HEK293T (cell line): ENCODE measurements around the gene PRMT1.

ENCODE experiments used
- BHLHE40 ChIP-seq: fragments of 450-650 bp; IDR thresholded peaks from 2 replicates; pipeline ENCODE4 v1.6.1; 2016; ENCODE audit warnings: mild to moderate bottlenecking, moderate library complexity, borderline replicate concordance
- ELF4 ChIP-seq: fragments of 450-650 bp; IDR thresholded peaks from 2 replicates; pipeline ENCODE4 v1.6.1; 2017; ENCODE audit warnings: antibody characterized with exemption
- PKNOX1 ChIP-seq: fragments of 450-650 bp; IDR thresholded peaks from 2 replicates; pipeline ENCODE4 v1.6.1; 2016
- SUZ12 ChIP-seq: fragments of 450-650 bp; IDR thresholded peaks from 2 replicates; pipeline ENCODE4 v1.6.1; 2016; ENCODE audit warnings: mild to moderate bottlenecking
- TARDBP ChIP-seq: fragments of 450-650 bp; IDR thresholded peaks from 2 replicates; pipeline ENCODE4 v1.6.1; 2016
- ZNF384 ChIP-seq: fragments of 450-650 bp; IDR thresholded peaks from 2 replicates; pipeline ENCODE4 v1.6.1; 2016

GRCh38 chr19:49651029-49651819 is 25.8 kb upstream of the PRMT1 start:
- TF ChIP-seq ZNF384 (no peak), ELF4 (no peak), SUZ12 (no peak), TARDBP (no peak), BHLHE40 (no peak), PKNOX1 (no peak)
